ENCODE data around the gene GPR17.

- TF ChIP-seq POLR2A (IDR thresholded peaks at IDR 0.05; ENCODE audit: low read length) (no peak), GATA1 (IDR thresholded peaks at IDR 0.05; ENCODE audit: low read depth, low read length) (no peak)
These were observed 7.4 kb upstream of the GPR17 start for GRCh38 chr2:127638361-127639110.

Data from erythroblast (primary cell).